Measurements from ENCODE around the gene ZDHHC6.

Gene ZDHHC6

GRCh38 chr10:112429147-112429546, 17.6 kb downstream of the ZDHHC6 start:
- DNase-seq (ENCODE audit: low read depth in 1 of 2, low spot score in 1 of 2): no peak
- no peak overlapping the region for H3K4me3 ChIP-seq (replicated peaks; ENCODE audit: insufficient read depth, low read length)
- no peaks in the 10 kb centered on the region for H3K27me3 ChIP-seq (ENCODE audit: insufficient read depth, poor library complexity, severe bottlenecking)
- H3K27ac ChIP-seq (replicated peaks): no peak overlapping the region
- TF ChIP-seq, protein P1, sequence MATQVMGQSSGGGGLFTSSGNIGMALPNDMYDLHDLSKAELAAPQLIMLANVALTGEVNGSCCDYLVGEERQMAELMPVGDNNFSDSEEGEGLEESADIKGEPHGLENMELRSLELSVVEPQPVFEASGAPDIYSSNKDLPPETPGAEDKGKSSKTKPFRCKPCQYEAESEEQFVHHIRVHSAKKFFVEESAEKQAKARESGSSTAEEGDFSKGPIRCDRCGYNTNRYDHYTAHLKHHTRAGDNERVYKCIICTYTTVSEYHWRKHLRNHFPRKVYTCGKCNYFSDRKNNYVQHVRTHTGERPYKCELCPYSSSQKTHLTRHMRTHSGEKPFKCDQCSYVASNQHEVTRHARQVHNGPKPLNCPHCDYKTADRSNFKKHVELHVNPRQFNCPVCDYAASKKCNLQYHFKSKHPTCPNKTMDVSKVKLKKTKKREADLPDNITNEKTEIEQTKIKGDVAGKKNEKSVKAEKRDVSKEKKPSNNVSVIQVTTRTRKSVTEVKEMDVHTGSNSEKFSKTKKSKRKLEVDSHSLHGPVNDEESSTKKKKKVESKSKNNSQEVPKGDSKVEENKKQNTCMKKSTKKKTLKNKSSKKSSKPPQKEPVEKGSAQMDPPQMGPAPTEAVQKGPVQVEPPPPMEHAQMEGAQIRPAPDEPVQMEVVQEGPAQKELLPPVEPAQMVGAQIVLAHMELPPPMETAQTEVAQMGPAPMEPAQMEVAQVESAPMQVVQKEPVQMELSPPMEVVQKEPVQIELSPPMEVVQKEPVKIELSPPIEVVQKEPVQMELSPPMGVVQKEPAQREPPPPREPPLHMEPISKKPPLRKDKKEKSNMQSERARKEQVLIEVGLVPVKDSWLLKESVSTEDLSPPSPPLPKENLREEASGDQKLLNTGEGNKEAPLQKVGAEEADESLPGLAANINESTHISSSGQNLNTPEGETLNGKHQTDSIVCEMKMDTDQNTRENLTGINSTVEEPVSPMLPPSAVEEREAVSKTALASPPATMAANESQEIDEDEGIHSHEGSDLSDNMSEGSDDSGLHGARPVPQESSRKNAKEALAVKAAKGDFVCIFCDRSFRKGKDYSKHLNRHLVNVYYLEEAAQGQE (IDR thresholded peaks at IDR 0.05; ENCODE audit: insufficient replicate concordance, low read depth): no peak
- TF ChIP-seq SPI1 (IDR thresholded peaks at IDR 0.05; ENCODE audit: borderline replicate concordance, low read depth): no peak

- Histone ChIP-seq H3K27me3 (ENCODE audit: insufficient read depth, poor library complexity, severe bottlenecking) (no peaks in the 10 kb centered on the region), H3K4me3 (replicated peaks; ENCODE audit: insufficient read depth, low read length) (no peak overlapping the region), H3K27ac (replicated peaks) (no peak overlapping the region)
- DNase-seq (ENCODE audit: low read depth in 1 of 2, low spot score in 1 of 2): peak in 1 of 2 experiments; percentile 20
- TF ChIP-seq CTCF (IDR thresholded peaks at IDR 0.05; ENCODE audit: insufficient read depth, low read length) (no peak), GABPA (IDR thresholded peaks at IDR 0.05; ENCODE audit: low read depth) (no peak), POLR2AphosphoS5 (IDR thresholded peaks at IDR 0.05; ENCODE audit: low read depth) (no peak), SPI1 (IDR thresholded peaks at IDR 0.05; ENCODE audit: borderline replicate concordance, low read depth) (no peak)
- TF ChIP-seq, protein P1 (IDR thresholded peaks at IDR 0.05; ENCODE audit: insufficient replicate concordance, low read depth): no peak
These were observed 20.6 kb downstream of the ZDHHC6 start for GRCh38 chr10:112426111-112426510.

DNA sequence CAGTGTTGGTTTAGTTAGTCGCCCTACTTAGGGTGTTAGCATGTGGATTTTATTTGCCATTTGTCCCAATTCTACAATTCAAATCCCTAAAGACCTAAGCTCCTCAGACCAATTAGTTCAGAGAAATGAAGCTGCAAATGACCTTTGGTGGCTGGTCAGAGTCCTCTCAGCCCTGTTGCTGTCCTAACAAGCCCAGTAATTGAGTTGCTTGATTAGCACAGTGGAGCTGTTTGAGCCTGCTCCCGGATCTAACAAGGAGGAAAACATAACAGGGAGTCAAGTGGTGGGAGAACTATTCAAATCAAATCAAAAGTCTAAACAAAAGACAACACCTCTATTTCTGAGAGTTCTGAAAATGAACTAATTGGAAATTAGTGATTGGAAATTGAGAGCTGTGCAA, 22.1 kb downstream of the ZDHHC6 start:
- H3K4me3 ChIP-seq (replicated peaks; ENCODE audit: insufficient read depth, low read length): no peak overlapping the region
- no peak overlapping the region for H3K27ac ChIP-seq (replicated peaks)
- no peak for DNase-seq (ENCODE audit: low read depth in 1 of 2, low spot score in 1 of 2)
- H3K27me3 ChIP-seq (ENCODE audit: insufficient read depth, poor library complexity, severe bottlenecking): no peaks in the 10 kb centered on the region
- no peak for TF ChIP-seq POLR2AphosphoS5 (IDR thresholded peaks at IDR 0.05; ENCODE audit: low read depth)
- TF ChIP-seq SPI1 (IDR thresholded peaks at IDR 0.05; ENCODE audit: borderline replicate concordance, low read depth): no peak
- TF ChIP-seq CTCF (IDR thresholded peaks at IDR 0.05; ENCODE audit: insufficient read depth, low read length): no peak
- TF ChIP-seq GABPA (IDR thresholded peaks at IDR 0.05; ENCODE audit: low read depth): no peak
- TF ChIP-seq, protein P1 (IDR thresholded peaks at IDR 0.05; ENCODE audit: insufficient replicate concordance, low read depth): no peak

- no peak for TF ChIP-seq CTCF (IDR thresholded peaks at IDR 0.05; ENCODE audit: insufficient read depth, low read length)
- no peak for TF ChIP-seq SPI1 (IDR thresholded peaks at IDR 0.05; ENCODE audit: borderline replicate concordance, low read depth)
- no peak for TF ChIP-seq POLR2AphosphoS5 (IDR thresholded peaks at IDR 0.05; ENCODE audit: low read depth)
- TF ChIP-seq, protein P1 (IDR thresholded peaks at IDR 0.05; ENCODE audit: insufficient replicate concordance, low read depth): no peak
- TF ChIP-seq GABPA (IDR thresholded peaks at IDR 0.05; ENCODE audit: low read depth): no peak
- DNase-seq (ENCODE audit: low read depth in 1 of 2, low spot score in 1 of 2): no peak
- H3K27me3 ChIP-seq (ENCODE audit: insufficient read depth, poor library complexity, severe bottlenecking): no peaks in the 10 kb centered on the region
- no peak overlapping the region for H3K4me3 ChIP-seq (replicated peaks; ENCODE audit: insufficient read depth, low read length)
- no peak overlapping the region for H3K27ac ChIP-seq (replicated peaks)
These were observed 25.0 kb downstream of the ZDHHC6 start for GRCh38 chr10:112421731-112422130.

All from HL-60 (cell line).